ENCODE measurements around the gene TMEM120B.
"Not testable (repeated sequence)": the region's sequence is repeated elsewhere in the genome, so short reads cannot be mapped to it uniquely, and the experiment has no call there.

TMEM120B gene

GRCh38 chr12:121709478-121709961, 3.0 kb upstream of the TMEM120B start:
- no peak for TF ChIP-seq SUZ12 (IDR thresholded peaks at IDR 0.05; ENCODE audit: extremely low read depth, insufficient read depth, insufficient read length)
- no peak for TF ChIP-seq ZNF274 (IDR thresholded peaks at IDR 0.05; ENCODE audit: low read depth, low read length)
- no peak for TF ChIP-seq YY1 (IDR thresholded peaks at IDR 0.05; ENCODE audit: insufficient read depth, insufficient read length)
- H3K27me3 ChIP-seq (ENCODE audit: insufficient read depth, insufficient read length) = no peaks in the 10 kb centered on the region
- H3K9me3 ChIP-seq (ENCODE audit: insufficient read depth, low read length) = no peaks in the 10 kb centered on the region
- peaks cover 5% of the 10 kb centered on the region for H3K36me3 ChIP-seq (ENCODE audit: insufficient read depth, insufficient read length, low read length)
- no peak overlapping the region for H3K4me3 ChIP-seq (ENCODE audit: insufficient read length, low read depth)
- no peak for DNase-seq (ENCODE audit: low read depth, low spot score)
- H3K4me1 ChIP-seq (ENCODE audit: insufficient read depth, insufficient read length) = peaks cover 5% of the 10 kb centered on the region
- no peak overlapping the region for H3K9ac ChIP-seq (ENCODE audit: insufficient read length, low read depth)

DNA sequence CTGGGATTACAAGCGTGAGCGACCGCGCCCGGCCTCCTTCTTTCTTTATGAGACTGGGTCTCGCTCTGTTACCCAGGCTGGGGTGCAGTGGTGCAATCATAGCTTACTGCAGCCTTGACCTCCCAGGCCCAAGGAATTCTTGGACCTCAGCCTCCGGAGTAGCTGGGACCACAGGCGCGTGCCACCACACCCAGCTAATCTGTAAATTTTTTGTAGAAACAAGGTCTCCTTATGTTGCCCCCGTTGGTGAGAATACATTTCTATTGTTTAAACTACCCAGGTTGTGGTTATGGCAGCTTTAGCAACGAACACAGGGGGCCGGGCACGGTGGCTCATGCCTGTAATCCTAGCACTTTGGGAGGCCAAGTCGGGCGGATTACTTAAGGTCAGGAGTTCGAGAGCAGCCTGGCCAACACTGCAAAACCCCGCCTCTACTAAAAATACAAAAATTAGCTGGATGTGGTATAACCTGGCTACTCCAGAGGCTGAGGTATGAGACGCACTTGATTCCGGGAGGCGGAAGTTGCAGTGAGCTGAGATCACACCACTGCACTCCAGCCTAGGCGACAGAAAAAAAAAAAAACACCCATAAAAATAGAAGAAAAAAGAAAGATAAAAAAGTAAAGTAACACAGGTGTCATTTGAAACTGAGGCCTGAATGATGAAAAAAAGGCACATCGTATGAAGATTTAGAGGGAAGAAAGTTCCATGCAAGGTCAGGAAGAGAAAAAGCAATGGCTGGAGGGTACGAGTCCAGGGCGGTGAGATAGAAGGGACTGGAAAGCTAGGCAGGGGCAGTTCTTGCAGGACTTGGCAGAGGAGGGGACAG, 977 bp upstream of the TMEM120B start:
- Histone ChIP-seq H3K9me3 (ENCODE audit: insufficient read depth, low read length) (no peaks in the 10 kb centered on the region), H3K36me3 (ENCODE audit: insufficient read depth, insufficient read length, low read length) (peaks cover 19% of the 10 kb centered on the region), H3K9ac (ENCODE audit: insufficient read length, low read depth) (peak overlapping the region; percentile 65), H3K4me1 (ENCODE audit: insufficient read depth, insufficient read length) (peaks cover 5% of the 10 kb centered on the region), H3K27me3 (ENCODE audit: insufficient read depth, insufficient read length) (no peaks in the 10 kb centered on the region), H3K4me3 (ENCODE audit: insufficient read length, low read depth) (peak overlapping the region; percentile 96)
- no peak for TF ChIP-seq ZNF274 (IDR thresholded peaks at IDR 0.05; ENCODE audit: low read depth, low read length)
- TF ChIP-seq YY1 (IDR thresholded peaks at IDR 0.05; ENCODE audit: insufficient read depth, insufficient read length) = no peak
- no peak for TF ChIP-seq SUZ12 (IDR thresholded peaks at IDR 0.05; ENCODE audit: extremely low read depth, insufficient read depth, insufficient read length)
- DNase-seq (ENCODE audit: low read depth, low spot score) = no peak

DNA sequence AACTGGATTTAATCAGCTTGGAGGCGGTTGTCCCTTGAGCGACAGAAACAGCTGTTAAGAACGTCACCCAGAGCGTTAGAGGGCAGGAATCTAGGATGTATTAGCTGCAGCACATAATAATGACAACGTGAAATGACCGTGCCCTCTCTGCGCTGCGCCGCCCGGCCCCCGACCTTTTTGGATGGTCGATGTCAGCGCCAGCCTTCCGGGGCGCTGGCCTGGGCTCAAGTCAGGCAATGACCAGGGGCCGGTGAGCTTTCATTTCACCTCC, 427 bp upstream of the TMEM120B start:
- no peak for TF ChIP-seq SUZ12 (IDR thresholded peaks at IDR 0.05; ENCODE audit: extremely low read depth, insufficient read depth, insufficient read length)
- no peak for TF ChIP-seq ZNF274 (IDR thresholded peaks at IDR 0.05; ENCODE audit: low read depth, low read length)
- TF ChIP-seq YY1 (IDR thresholded peaks at IDR 0.05; ENCODE audit: insufficient read depth, insufficient read length) = no peak
- Histone ChIP-seq H3K27me3 (ENCODE audit: insufficient read depth, insufficient read length) (no peaks in the 10 kb centered on the region), H3K36me3 (ENCODE audit: insufficient read depth, insufficient read length, low read length) (peaks cover 21% of the 10 kb centered on the region), H3K4me1 (ENCODE audit: insufficient read depth, insufficient read length) (peaks cover 9% of the 10 kb centered on the region), H3K9ac (ENCODE audit: insufficient read length, low read depth) (peak overlapping the region; percentile 65), H3K9me3 (ENCODE audit: insufficient read depth, low read length) (no peaks in the 10 kb centered on the region), H3K4me3 (ENCODE audit: insufficient read length, low read depth) (peak overlapping the region; percentile 96)
- DNase-seq (ENCODE audit: low read depth, low spot score) = no peak

GRCh38 chr12:121713257-121713777, 765 bp downstream of the TMEM120B start:
- peak overlapping the region; percentile 97 for H3K9ac ChIP-seq (ENCODE audit: insufficient read length, low read depth)
- TF ChIP-seq ZNF274 (IDR thresholded peaks at IDR 0.05; ENCODE audit: low read depth, low read length) (no peak), SUZ12 (IDR thresholded peaks at IDR 0.05; ENCODE audit: extremely low read depth, insufficient read depth, insufficient read length) (no peak), YY1 (IDR thresholded peaks at IDR 0.05; ENCODE audit: insufficient read depth, insufficient read length) (no peak)
- no peaks in the 10 kb centered on the region for H3K9me3 ChIP-seq (ENCODE audit: insufficient read depth, low read length)
- no peaks in the 10 kb centered on the region for H3K27me3 ChIP-seq (ENCODE audit: insufficient read depth, insufficient read length)
- H3K36me3 ChIP-seq (ENCODE audit: insufficient read depth, insufficient read length, low read length) = peaks cover 27% of the 10 kb centered on the region
- peaks cover 9% of the 10 kb centered on the region for H3K4me1 ChIP-seq (ENCODE audit: insufficient read depth, insufficient read length)
- peak overlapping the region; percentile 96 for H3K4me3 ChIP-seq (ENCODE audit: insufficient read length, low read depth)
- DNase-seq (ENCODE audit: low read depth, low spot score) = no peak

DNA sequence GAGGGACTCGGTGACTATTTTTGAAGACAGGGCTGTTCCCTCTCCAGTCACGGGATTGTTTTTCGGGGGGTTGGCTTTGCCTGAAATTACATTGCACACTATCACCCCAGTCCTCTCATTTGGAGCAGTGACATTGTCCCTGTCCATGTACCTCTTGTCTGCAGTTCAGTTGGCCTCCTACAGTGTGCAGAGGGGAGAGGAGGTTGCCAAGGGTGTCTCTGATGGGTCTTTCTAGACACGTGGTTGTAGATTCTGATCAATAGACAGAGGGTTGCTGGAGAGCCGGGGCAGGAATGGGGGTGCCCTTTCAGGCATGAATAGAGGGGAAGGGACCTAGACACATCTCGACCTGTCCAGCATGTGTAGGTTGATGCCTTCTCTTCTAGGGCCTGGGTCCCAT, 1.2 kb downstream of the TMEM120B start:
- H3K4me1 ChIP-seq (ENCODE audit: insufficient read depth, insufficient read length) = peaks cover 9% of the 10 kb centered on the region
- peaks cover 29% of the 10 kb centered on the region for H3K36me3 ChIP-seq (ENCODE audit: insufficient read depth, insufficient read length, low read length)
- H3K9ac ChIP-seq (ENCODE audit: insufficient read length, low read depth) = peak overlapping the region; percentile 97
- H3K27me3 ChIP-seq (ENCODE audit: insufficient read depth, insufficient read length) = no peaks in the 10 kb centered on the region
- no peak for DNase-seq (ENCODE audit: low read depth, low spot score)
- TF ChIP-seq ZNF274 (IDR thresholded peaks at IDR 0.05; ENCODE audit: low read depth, low read length) (no peak), SUZ12 (IDR thresholded peaks at IDR 0.05; ENCODE audit: extremely low read depth, insufficient read depth, insufficient read length) (no peak), YY1 (IDR thresholded peaks at IDR 0.05; ENCODE audit: insufficient read depth, insufficient read length) (no peak)
- H3K4me3 ChIP-seq (ENCODE audit: insufficient read length, low read depth) = peak overlapping the region; percentile 96
- no peaks in the 10 kb centered on the region for H3K9me3 ChIP-seq (ENCODE audit: insufficient read depth, low read length)

- peaks cover 29% of the 10 kb centered on the region for H3K36me3 ChIP-seq (ENCODE audit: insufficient read depth, insufficient read length, low read length)
- not testable (repeated sequence) for DNase-seq (ENCODE audit: low read depth, low spot score); H3K4me1 ChIP-seq (ENCODE audit: insufficient read depth, insufficient read length); H3K27me3 ChIP-seq (ENCODE audit: insufficient read depth, insufficient read length); H3K9me3 ChIP-seq (ENCODE audit: insufficient read depth, low read length); H3K9ac ChIP-seq (ENCODE audit: insufficient read length, low read depth); H3K4me3 ChIP-seq (ENCODE audit: insufficient read length, low read depth)
Measured at GRCh38 chr12:121715055-121715454, 2.5 kb downstream of the TMEM120B start.

DNA sequence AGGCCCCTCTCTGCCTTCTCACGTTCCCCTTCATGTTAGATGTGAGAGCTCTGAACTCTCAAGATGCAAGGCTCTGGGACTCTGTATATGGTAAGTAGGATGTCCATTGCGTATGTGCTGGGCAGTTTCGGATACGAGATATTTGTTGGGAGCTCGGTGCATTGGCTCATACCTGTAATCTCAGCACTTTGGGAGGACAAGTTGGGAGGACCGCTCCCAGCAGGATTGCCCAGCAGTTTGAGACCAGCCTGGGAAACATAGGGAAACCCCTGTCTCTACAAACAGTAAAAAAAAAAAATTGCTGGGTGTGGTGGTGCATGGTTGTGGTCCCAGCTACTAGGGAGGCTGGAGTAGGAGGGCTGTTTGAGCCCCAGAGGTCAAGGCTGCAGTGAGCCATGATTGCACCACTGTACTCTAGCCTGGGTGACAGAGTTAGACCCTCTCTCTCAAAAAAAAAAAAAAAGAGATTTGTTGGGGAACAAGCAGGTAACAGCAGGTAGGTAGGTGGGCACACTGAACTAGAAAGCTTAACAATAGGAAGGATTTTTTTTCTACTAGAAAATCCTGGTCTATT, 3.4 kb downstream of the TMEM120B start:
- Histone ChIP-seq H3K9ac (ENCODE audit: insufficient read length, low read depth) (no peak overlapping the region), H3K4me3 (ENCODE audit: insufficient read length, low read depth) (no peak overlapping the region), H3K9me3 (ENCODE audit: insufficient read depth, low read length) (no peaks in the 10 kb centered on the region), H3K27me3 (ENCODE audit: insufficient read depth, insufficient read length) (no peaks in the 10 kb centered on the region), H3K36me3 (ENCODE audit: insufficient read depth, insufficient read length, low read length) (peaks cover 32% of the 10 kb centered on the region), H3K4me1 (ENCODE audit: insufficient read depth, insufficient read length) (peaks cover 9% of the 10 kb centered on the region)
- no peak for DNase-seq (ENCODE audit: low read depth, low spot score)
- no peak for TF ChIP-seq YY1 (IDR thresholded peaks at IDR 0.05; ENCODE audit: insufficient read depth, insufficient read length)
- TF ChIP-seq ZNF274 (IDR thresholded peaks at IDR 0.05; ENCODE audit: low read depth, low read length) = no peak

All from NT2/D1 (cell line).